GM21786 (cell line): Measurements from ENCODE around the gene PTPRN2.
"Not testable (repeated sequence)": the region's sequence is repeated elsewhere in the genome, so short reads cannot be mapped to it uniquely, and the experiment has no call there.

Source experiments
- ATAC-seq: cut with Tn5 transposase; IDR thresholded peaks from one replicate; pipeline ENCODE4 v1.9.1; 2021; ENCODE audit not compliant: unreplicated experiment

Gene PTPRN2

DNA sequence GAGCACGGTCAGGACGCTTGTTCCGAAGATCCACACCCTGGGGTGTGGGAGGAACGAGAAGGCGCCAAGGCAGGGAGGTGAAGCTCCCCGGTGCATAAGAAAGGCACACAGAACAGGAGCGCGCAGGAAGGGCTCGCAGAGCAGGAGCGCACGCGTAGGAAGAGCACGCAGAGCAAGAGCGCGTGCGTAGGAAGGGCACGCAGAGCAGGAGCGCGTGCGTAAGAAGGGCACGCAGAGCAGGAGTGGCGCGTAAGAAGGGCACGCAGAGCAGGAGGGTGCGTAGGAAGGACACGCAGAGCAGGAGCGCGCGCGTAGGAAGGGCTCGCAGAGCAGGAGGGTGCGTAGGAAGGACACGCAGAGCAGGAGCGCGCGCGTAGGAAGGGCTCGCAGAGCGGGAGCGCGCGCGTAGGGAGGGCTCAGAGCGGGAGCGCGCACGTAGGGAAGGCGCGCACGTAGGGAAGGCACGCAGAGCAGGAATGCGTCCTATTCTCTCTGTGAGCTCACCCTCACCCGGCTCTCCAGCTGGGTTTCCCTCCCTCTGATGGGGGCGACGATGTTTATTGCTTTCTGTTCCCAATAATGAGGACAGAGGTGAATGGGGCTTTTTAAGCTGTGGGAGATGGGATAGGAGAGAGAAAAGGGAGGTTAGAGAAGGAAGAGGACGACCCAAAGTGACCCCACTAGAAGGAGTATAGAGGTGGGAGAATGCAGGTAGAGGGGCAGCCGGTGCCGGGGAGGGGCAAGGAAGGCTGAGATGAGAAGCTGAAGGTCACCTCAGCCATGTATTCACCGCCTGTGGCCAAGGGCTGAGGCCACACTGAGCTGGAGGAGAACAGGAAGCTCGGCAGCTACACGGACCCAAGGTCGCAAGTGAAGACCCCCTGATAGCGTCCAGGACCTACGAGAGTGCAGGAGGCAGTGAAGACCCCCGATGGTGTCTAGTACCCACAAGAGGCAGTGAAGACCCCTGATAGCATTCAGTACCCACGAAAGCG is 423.2 kb downstream of the PTPRN2 start:
- ATAC-seq = no peak

DNA sequence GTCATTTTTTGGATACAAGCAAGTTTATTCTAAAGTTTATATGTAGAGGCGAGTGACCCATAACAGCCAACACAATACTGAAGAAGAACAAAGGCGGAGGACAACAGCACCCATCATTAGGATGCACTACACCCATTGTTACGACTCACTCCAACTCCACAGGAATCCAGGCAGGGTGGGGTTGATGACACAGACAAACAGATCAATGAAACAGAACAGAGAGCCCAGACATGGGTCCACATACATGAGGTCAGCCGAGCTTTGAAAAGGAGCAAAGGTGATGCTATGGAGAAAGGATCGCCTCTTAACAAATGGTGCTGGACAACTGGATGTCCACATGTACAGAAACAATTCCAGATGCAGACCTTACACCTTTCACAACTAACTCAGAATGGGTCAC is 426.4 kb downstream of the PTPRN2 start:
- no peak for ATAC-seq

DNA sequence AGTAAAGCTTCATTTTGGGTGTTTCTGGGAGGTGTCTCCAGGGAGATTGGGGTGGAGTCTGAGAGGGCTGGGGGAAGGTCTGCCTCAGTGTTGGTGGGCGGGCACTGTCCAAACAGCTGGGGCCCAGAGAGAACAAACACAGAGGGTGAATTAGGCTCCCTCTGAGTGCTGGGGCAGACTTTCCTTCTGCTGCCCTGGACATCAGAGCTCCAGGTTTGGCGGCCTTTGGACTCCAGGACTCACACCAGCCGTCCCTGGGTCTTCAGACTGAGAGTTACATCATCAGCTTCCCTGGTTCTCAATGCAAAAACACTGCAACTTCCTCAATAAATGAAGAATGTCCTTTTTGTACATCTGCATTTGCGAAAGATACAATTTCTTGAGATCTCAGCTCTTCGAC is 427.4 kb downstream of the PTPRN2 start:
- ATAC-seq = no peak

DNA sequence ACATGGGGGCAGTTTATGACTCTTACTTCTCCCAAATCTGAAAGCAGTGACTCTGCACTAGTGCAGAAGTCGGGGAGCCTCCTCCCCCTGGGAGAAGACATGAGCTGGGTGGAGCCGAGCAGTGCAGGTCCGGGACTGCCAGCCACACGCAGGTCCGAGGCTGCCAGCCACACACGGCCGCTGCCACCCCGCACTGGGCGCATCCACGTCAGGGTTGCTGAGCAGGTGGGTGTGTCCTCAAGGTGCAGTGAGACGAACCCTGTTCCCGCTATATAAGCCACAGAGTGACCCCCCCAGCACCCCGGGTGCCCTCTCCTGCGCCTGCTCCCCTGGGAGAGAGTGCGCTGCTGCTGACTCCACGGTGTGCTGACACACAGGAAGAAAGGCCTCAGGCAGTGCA is 430.2 kb downstream of the PTPRN2 start:
- ATAC-seq = no peak

DNA sequence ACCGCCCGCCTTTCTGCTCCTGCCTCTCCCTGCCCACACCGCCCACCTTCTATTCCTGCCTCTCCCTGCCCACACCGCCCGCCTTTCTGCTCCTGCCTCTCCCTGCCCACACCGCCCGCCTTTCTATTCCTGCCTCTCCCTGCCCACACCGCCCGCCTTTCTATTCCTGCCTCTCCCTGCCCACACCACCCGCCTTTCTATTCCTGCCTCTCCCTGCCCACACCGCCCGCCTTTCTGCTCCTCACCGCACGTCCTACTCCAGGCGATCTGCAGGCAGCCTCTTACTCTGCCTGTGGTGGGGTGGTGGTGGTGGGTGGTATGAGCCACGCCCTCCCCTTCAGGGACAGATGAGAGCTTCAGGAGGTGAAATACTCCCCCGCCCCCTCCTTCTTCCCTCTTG is 436.4 kb downstream of the PTPRN2 start:
- not testable (repeated sequence) for ATAC-seq

DNA sequence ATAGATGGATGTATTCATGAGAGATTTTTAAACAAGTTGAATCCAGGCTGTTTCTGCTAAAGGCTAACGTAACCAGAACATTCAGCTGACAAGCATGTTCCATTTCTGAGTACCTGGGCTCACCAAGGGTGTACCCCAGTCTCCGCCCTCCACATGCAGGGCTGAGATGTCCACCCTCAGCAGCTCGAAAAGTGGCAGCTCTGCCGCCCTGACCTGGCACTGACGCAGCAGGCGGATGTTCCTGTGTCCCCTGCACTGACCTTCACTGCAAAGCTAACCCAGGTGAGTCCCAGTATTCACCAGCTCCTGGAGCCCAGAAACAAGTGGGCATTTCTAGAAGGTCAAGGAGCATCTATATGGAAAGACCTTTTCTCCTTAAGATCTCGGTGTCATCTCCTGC is 437.4 kb downstream of the PTPRN2 start:
- ATAC-seq = no peak

DNA sequence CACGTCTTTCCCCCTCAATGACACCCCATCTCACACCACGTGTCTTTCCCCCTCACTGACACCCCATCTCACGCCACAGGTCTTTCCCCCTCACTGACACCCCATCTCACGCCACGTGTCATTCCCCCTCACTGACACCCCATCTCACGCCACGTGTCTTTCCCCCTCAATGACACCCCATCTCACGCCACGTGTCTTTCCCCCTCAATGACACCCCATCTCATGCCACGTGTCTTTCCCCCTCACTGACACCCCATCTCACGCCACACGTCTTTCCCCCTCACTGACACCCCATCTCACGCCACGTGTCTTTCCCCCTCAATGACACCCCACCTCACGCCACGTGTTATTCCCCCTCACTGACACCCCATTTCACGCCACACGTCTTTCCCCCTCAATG is 440.2 kb downstream of the PTPRN2 start:
- ATAC-seq = not testable (repeated sequence)

DNA sequence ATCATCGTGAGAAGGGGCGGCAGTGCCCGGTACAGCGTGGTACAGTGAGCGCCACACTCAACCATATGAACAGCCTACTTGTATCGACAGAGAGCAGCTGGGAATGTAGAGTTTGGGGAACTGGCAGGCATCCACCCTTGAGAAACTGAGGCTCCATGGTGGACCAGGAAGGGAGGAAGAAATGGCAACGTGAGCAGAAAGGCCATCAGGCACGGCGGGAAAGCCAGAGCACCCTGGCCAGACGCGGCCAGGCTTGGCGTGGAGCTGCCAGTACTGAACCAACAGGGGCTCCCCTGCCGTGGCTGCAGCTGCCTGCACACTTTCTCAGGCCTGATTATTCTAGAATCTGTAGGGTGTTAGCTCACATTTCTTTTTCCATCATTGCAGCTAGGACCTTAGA is 442.3 kb downstream of the PTPRN2 start:
- ATAC-seq = no peak

DNA sequence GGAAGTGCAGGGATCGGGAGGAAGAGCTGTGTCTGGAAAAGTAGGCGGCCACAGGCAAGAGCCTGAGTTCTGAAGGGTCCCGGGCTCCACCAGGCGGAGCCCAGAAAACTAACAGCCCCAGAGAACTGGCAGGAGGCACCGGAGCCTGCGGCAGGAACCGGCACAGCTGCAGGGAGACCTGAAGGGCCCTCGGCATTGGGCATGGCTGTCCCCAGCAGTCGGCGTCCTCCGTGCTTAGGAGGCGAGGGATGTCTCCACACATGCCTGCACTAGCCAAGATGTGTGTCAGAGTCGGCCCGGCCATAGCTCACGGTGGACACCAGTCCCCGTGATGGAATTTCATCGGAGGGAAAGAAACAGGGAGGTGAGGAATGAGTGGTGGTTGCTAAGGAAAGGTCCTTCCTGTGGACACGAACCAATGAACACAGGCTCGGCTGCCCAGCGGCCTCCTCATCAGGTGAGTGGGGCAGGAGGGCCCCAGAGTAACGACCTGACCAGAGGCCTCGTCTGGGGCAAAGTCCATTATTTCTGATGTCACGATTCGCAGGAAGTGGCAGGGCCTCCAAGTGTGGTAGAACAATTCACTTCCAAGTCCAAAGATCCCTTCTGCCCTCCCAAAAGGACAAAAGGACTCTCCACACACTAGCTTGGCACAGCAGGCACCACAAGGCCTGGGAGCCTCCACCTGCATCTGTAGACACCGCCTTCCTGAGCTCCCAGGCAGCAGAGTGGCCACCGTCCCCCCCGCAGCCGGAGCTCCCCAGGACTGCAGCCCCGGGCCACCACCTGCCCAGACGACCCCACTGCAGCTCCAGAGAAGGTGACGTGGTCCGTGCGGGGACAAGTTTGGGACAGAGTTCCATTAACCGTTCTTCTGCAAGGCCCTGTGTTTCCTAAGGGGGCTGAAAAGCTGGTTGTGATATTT is 444.2 kb downstream of the PTPRN2 start:
- no peak for ATAC-seq

DNA sequence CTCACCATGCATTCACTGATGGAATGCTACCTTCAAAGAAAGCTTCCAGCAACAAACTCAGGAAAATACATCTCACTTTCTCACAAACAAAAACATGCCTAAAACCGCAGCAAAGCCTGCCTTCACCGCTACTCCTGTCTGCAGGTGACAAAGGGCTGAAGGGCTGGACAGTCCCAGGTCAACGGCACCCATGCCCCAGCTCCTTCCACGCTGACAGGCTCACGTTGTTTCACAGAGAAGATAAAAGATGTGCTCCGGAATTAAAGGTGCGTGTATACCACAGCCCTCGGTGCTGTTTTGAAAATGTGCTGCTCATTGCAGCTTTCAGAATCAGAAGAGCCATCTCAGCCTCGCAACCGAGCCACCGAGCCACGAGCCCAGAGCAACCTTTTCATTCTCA is 445.0 kb downstream of the PTPRN2 start:
- ATAC-seq = no peak

DNA sequence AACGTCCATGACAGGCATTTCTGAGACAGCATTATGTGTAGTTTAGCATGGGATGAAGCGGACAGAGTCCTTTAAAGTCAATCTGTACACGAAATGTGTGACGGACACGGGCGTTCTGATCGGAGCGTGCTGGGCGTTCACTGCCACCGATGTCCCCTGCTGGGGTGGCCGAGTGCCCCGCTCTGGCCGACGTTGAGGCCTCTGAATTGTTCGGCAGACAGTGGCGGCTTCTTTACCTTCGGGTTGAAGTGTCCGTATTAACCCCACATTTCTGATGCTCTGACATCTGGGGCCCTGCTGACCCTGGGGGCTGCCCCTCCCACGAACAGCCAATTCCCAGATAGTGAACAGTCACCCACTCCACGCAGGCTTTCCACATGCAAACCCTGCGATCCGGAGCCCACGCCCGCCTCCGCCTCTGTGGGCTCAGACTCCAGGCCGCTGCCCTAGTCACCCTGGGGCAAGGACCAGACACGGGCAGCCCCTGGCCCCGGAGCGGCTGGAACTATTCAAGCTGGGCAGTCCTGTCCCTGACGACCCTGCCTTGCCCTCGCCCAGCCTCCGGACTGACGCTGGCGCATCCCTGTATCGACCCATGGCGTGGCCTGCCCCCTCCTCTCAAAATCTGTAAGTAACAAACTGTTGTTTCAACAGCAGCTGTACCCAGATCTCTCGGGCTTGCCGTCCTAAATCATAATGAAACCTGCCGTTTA is 445.7 kb downstream of the PTPRN2 start:
- no peak for ATAC-seq

DNA sequence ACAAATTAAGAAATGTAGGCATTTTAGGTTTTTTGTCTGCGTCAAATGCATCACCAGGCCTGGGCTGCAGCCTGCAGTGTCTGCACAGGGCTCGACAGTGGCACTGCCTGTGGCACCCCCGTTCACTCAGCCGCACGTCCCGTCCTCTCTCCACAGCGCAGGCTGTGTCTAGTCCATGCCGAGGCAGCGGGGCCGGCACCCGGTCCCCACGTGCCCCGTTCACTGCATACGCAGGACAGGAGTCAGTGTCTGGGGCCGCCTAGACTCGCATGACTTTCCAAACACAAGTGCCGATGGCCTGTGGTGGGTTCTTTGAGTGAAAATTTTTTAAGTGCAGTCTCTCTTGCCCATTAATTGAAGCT is 446.4 kb downstream of the PTPRN2 start:
- no peak for ATAC-seq

DNA sequence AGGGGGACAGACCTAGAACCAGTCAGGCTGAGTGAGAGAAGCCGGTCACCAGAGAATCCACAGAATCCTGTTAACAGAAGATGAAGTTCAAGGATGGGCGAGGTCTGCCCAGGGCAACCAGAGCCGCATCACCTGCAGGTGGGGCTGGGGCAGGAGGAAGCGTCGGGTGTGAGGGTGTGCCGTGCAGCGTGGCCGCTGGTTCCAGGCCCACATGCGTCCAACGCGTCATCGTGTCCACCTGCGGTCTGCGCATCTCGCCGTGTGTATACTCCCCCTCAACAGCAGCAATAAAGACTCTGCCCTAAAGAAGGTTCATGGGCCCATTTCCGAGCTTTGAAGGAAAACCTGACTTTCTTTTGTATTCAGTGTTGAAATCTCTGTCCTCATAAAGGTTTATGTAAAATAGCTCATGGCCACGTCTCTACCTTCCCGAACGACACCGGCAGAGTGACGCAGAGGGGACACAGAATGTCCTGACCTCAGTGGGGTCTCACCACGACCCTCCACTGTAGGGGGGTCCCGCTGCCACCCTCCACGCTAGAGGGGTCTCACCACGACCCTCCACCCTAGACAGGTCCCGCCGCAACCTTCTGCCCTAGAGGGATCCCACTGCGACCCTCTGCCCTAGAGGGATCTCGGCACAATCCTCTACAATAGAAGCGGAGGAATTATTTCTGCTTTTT is 446.9 kb downstream of the PTPRN2 start:
- ATAC-seq = no peak

DNA sequence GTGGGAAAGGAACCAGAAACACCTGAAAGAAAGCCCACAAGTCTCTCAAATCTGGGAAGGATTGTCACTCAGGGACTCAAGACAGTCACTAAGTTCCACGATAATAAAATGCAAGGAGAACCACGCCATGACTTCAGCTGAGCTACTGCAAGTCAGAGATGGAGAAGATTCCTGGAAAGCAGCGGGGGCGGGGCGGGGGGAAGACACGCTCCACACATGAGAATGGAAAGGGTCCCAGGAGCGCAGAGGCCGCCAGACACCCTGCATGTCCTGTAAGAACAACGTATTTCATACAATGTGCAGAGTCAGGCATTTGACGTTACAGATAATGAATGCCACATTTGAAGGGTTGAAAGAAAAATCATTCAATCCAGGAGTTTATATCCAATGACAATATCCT is 448.1 kb downstream of the PTPRN2 start:
- ATAC-seq = no peak

DNA sequence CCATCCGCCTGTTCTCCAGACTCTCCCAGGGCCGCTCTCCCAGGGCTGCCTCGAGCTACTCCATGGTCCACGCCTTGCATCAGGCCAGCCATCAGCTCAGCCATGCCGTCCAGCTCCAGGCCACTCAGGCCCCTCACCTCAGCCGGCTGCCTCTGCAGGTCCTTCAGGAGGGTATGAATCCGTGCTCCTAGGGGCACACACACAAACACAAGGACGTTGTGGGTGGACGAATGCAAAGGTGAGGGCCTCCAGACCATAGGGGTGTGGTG is 449.4 kb downstream of the PTPRN2 start:
- ATAC-seq = no peak

DNA sequence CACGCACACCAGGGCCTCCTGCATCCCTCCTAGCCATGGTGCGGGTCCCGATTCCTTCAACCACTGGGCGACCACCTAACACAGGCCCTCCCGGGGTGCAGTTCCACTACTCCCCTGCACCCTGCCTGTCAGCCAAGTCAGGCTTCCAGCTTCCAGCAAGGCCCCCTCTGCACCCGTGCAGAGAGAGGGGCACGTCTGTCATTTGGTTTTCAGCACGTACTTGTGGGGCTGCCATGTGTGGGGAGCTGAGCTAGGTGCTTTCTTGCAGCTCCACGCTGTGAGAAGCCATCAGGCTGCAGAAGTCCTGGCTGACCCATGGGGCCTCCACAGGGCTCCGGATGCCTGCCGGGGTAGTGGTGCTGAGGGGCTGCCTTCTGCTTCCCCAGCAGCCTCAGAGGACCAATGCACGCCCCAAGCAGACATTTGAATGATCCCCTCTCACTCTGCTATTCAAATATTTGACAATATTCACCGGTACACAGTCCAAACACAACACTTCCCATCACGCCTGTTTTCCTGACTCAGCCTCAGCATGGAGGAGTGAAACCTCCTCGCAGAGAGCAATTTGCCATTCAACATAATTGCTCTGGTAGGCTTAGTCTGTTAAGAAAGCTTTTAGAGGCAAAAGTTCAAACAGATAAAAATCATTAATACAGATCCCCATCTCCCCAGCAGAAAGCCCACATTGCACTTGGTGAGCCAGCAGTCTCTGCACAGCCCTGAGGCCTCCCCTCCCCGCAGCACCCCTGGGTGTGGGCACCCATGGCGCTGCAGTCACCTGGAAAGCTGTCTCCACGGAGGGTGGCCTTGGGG is 449.9 kb downstream of the PTPRN2 start:
- no peak for ATAC-seq

DNA sequence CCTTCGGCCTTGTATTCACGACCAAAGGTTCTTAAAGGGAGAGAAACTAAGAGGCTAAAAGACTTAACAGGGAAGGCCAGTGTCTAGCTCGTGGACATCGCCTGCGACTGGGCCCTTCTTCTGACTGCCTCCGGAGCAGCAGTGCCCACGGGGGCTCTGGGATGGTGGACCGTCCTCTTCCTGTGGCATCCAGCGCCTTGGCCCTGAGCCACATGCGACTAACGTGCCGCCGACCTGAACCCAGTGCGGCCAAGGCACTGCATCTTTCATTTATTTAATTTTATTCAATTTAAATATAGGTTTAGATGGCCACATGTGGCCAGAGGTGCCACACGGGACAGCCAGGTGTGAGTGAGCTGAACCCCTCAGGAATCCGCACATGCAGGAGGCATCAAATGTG is 451.7 kb downstream of the PTPRN2 start:
- no peak for ATAC-seq

DNA sequence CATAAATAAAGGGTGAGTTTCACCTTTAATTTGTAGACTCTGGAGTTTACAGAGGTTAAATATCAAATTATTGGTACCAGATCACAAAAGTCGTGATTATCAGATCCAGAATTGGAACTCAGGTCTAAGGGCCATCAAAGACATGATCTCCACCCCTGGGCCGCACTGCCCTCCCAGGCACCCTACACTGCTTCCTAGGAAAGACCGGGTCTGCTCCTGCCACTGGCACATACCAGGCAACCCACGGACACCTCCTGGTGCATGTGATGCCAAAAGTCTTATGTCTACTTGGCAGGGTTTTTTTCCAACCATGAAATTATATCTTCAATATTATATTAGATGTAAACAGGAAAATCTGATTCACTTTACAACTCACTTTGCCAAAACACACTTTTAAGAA is 452.8 kb downstream of the PTPRN2 start:
- no peak for ATAC-seq

DNA sequence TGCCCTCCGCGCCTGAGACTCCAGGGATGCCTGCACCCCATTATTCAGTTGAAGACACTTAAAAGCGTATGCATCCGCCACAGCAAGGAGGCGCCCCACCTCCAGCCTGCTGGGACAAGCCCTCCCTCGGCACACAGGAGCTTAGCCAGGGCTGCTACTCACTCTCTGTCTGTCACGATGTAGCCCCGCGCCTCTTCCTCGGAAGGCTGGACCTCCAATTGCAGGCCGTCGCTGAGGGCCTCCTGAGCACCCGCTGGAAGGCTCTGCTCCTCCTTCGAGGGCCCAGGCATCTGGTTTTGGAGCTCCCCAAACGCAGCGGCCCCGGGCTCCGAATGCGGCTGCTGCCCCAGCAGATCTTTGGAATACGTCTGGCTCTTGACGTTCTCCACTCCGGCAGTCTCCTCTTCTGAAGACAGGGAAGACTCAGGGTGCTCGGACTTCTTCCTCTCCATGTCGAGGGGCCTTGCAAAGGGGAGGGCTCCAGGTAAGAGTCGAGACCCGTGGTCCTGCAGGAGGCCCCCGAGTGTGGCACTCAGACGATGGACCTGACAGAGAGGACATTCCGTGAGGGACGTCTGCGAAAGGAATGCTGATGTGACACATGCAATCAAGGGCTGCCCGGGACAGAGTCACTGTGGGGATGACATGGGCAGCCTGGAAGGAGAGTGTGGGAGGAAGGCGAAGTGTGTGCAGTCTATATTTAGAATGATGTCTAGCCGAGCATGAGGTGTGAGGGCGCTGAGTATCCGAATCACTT is 453.9 kb downstream of the PTPRN2 start:
- no peak for ATAC-seq
